NAMALWA (cell line): ENCODE data around the gene NIF3L1.

Source experiments
- DNase-seq: peaks from one replicate; pipeline ENCODE4 v3.0.0-alpha.2; 2015; ENCODE audit warnings: low spot score

Gene NIF3L1

DNA sequence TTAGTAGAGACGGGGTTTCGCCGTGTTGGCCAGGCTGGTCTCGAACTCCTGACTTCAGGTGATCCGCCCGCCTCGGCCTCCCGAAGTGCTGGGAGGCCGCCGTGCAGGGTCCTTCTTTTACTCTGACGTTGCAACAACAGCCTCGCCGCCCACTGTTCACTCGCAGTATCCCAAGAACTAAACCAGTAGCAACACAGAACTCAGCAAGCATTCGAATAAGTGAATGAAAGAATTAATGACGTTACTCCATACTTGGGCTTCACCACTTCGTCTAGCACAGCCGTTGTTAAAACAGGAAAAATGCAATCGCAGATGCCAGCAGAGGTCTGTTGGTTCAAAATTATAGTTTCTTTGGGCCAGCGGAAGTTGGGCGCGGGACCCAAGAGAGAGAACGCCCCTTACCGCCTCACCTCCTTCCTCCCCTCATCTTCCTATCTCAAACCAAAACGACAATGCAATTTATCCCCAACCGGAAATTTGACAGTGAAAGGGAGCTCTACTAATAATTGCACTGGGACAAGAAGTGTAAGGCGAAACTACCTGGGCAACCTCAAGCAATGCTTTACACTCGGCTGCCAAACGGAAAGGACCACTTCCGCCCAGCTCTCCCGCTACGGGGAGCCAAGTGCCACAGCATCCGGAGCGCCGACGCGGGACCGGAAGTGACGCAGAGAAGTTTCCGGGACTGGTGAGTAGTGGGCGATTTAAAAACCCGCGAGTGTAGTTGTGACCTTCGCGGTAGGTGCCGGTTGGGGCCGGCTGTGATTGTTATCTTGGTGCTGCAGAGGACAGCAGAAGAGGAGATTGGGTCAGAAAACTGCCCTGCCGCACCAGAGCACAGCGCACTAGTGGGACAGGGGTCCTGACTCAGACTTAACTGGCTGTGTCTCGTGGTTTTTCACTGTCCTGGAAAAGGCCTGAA, at the start of gene NIF3L1, which contains the start of gene PPIL3:
TSS of gene NIF3L1 (plus strand) at position 668 of the 922 bp plus-strand sequence. CDS start 2,573 bp downstream, outside the sequence.
TSS of gene PPIL3 (minus strand) at position 374 of the 922 bp plus-strand sequence. CDS start 1,462 bp downstream, outside the sequence.
- peak; percentile 99 for DNase-seq

- DNase-seq: no peak
Measured at GRCh38 chr2:200839513-200839912, 49.7 kb upstream of the NIF3L1 start.

GRCh38 chr2:200843993-200844948, 44.9 kb upstream of the NIF3L1 start:
- no peak for DNase-seq

DNA sequence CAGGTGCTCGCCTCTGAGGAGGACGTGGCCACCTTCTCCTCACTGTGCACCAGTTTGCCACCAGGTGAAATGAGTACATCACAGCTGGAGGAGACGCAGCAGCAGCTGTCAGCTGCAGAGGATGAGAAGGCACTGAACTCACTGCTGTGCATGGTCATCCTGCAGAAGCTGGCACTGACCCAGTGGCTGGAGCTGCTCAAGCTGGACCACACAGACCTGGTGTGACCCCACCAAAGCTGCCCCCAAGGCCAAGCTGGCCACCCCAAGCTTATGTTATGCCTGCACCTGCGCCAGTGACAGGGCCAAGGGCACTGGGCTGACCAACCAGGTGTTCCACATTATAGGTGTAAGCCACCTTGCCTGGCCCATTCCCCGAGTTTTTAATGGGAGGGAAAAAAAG, 44.0 kb upstream of the NIF3L1 start:
- no peak for DNase-seq

GRCh38 chr2:200845669-200846325, 43.4 kb upstream of the NIF3L1 start:
- DNase-seq: no peak

GRCh38 chr2:200847269-200847668, 41.9 kb upstream of the NIF3L1 start:
- DNase-seq: no peak

DNA sequence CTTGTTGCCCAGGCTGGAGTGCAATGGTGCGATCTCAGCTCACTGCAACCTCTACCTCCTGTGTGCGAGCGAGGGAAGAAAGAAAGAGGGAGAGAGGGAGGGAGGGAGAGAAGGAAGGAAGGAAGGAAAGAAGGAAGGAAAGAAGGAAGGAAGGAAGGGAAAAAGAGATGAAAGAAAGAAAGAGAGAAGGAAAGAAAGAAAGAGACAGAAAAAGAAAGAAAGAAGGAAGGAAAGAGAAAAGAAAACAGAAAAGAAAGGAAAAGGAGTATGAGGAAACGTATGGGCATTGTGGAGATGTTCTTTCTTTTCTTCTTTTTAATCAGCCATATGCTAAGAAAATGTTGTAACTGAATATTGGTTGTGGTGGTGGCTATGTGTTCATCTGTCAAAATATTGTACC, 41.2 kb upstream of the NIF3L1 start:
- DNase-seq: no peak

DNA sequence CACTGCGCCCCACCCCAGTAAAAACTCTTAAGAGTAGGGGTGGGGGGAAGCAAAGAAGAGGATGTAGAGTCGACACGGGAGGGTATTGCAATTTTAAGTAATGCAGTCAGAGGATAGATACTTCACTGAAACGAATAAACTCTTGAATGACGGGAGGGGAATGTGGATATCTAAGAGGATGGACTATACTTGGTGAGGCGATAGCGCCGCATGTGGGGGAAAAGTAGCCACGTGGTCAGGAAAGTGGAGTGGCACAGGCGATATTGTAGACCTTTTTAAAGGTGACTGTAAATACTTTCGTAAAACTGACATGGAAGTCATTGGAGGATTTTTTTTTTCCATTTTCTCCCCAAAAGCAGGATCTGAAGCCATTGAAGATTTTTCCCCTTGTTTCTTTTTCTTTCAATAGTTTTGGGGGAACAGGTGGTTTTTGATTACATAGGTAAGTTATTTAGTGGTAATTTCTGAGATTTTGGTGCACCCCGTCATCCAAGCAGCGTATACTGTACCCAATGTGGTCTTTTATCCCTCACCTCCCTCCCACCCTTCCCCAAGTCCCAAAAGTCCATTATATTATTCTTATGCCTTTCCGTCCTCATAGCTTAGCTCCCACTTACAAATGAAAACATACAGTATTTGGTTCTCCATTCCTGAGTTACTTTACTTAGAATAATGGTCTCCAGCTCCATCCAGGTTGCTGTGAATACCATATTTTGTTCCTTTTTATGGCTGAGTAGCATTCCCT, 38.5 kb upstream of the NIF3L1 start:
- no peak for DNase-seq

DNA sequence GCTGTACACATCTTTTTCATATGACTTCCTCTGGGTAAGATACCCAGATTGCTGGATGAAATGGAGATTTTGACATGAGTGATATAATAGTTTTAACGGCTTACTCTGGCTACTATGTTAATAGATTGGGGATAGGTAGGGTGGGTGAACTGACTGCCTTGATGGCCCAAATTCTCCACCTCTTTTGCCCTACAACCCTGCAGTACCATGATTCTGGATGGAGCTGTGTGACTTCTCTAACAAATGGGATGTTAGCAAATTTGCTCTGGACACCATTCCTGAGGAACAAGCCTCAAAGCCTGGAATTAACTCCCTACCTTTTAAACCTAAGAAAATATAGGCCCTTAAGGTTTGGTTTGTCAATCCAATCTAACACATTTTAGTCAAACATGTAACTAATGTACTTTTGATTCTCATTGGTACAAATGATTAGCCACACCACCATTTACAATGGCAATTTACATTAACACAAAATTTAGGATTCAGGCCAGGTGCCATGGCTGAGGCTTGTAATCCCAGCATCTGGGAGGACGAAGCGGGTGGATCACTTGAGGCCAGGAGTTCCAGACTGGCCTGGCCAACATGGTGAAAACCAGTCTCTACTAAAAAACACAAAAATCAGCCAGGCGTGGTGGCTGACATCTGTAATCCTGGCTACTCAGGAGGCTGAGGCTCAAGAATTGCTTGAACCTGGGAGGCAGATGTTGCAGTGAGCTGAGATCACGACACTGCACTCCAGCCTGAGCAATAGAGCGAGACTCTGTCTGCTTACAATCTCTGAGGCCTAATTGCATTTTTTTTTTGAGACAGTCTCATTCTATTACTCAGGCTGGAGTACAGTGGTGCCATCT, 37.5 kb upstream of the NIF3L1 start:
- DNase-seq: peak; percentile 42

DNA sequence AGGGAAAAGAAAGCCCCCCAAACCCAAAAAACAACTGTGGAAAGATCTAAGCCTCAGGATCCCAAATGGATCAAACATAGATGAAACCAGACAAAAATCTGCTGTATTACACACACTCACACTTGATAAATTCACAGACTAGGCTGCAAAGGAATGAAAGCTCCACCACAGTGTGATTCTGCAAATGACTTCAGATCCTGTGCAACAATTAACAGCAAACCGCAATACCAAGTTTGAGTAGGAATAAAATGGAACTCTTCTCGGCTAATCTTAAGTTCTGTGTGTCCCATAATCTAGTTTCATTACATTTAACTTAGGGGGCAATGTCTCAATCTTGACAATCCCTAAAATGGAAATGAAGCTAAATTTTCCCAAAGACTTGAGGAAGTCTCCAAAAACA, 36.6 kb upstream of the NIF3L1 start:
- peak; percentile 19 for DNase-seq

GRCh38 chr2:200856806-200857205, 32.4 kb upstream of the NIF3L1 start:
- DNase-seq: no peak

- DNase-seq: no peak
Measured at GRCh38 chr2:200860092-200860795, 28.9 kb upstream of the NIF3L1 start.

- no peak for DNase-seq
Measured at GRCh38 chr2:200861617-200862155, 27.5 kb upstream of the NIF3L1 start.

- peak; percentile 89 for DNase-seq
Measured at GRCh38 chr2:200862532-200863000, 26.6 kb upstream of the NIF3L1 start.

DNA sequence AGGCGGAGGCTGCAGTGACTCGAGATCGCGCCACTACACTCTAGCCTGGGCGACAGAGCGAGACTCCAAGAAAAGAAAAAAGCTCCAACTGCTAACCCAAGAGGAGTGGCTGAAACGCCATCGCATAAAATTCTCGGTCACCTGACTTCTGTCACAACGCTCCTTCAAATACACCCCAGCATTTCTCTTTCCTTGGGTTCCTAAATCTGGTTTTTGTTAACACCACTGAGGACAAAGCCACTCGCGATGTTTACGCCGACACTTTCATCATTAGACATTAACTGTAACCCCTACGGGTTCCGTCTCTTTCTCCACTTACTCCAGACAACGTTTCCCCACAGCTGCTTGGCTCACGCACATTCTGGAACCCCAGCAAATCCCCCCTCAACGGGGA, 25.4 kb upstream of the NIF3L1 start:
- DNase-seq: peak; percentile 72

GRCh38 chr2:200864176-200865034, 24.8 kb upstream of the NIF3L1 start, which contains the start of gene CLK1:
Gene CLK1 (minus strand): TSS chr2:200864658. CDS start chr2:200861862, 2,796 bp downstream.
- peak; percentile 96 for DNase-seq

DNA sequence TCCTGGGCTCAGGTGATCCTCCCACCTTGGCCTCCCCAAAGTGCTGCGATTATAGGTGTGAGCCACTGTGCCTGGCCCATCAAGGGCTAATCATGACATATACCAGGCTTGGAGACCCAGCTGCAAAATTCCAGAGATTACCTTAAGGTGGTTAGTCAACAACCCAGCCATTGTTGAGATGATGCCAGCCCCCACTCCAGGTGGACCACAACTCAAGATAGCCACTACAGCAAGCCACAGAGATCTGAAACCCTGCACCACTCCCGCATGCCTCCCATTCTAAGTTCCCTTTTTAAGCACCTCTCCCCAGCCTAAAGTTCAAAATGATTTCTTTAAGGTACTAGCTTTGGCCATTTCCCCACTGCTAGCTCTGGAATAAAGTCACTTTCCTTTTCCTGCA, 20.2 kb upstream of the NIF3L1 start:
- DNase-seq: no peak

- no peak for DNase-seq
Measured at GRCh38 chr2:200871151-200871550, 18.0 kb upstream of the NIF3L1 start.
